ENCODE measurements around the gene ADK. TPM values are rescaled to one million over a fixed set of nuclear protein-coding genes. Genes with fewer than 3 reads are reported as not detected.
A peak's percentile ranks its signal among the peaks of the same experiment; 100 is the strongest.

Gene ADK
- total and polyA plus RNA-seq, 2 donors from 2014 or later, result 33.0 to 38.3 TPM

DNA sequence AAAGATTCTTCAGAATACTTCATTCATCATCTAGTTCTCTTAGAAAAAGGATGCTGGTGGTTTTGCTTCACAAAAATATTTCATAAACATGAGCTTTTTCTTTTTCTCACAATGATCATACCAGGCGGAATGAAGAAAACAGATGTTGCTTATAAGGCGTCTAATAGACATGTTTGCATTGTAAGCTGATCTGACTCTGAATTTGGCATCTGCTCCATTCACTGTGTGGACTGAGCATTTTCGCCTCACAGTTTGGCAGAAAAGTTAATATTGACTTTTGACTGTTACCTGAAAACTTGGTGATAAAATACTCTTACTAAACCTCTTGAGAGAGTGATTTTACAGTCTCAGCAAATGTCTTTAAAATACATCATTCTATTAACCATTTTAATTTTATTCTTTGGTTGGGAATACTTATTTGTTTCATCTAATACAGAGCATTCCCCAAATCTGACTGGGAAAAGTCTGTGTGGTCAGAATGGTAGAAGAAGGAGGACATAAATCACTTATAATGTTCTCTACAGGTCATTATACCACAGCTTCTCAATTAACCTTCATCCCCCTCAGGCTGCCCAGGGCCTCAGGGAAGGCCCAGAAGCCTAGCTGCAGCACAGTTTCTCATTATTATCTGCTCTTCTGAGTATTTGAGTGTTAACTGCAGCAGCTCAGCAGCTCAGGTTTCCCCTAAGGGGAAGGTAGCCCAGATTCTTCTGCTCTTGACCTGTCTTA is 553.8 kb downstream of the ADK start:
- Histone ChIP-seq H3K4me1 (ENCODE audit: control insufficient read depth in 2 of 3, insufficient read depth in 2 of 3, low read depth in 1 of 3, low read length in 3 of 3) (no peaks in the 10 kb centered on the region), H3K36me3 (ENCODE audit: control insufficient read depth in 2 of 3, insufficient read depth in 3 of 3, low read length in 3 of 3) (no peaks in the 10 kb centered on the region), H3K27ac (ENCODE audit: low read depth in 2 of 2, low read length in 2 of 2) (no peak overlapping the region), H3K9me3 (ENCODE audit: control insufficient read depth in 2 of 3, insufficient read depth in 1 of 3, low read length in 3 of 3) (no peaks in the 10 kb centered on the region), H3K27me3 (ENCODE audit: control insufficient read depth, insufficient read depth, low read length) (no peaks in the 10 kb centered on the region), H3K9ac (ENCODE audit: low read length in 3 of 3) (no peak overlapping the region), H3K4me3 (ENCODE audit: low read length in 3 of 3) (no peak overlapping the region)
- DNase-seq (peak in 4 of 5 donors; percentile 32 to 72 (median 58)), FAIRE-seq (no peak)
- intact Hi-C loops (cut with DNase I), result no loop called here
- TF ChIP-seq, protein P1, sequence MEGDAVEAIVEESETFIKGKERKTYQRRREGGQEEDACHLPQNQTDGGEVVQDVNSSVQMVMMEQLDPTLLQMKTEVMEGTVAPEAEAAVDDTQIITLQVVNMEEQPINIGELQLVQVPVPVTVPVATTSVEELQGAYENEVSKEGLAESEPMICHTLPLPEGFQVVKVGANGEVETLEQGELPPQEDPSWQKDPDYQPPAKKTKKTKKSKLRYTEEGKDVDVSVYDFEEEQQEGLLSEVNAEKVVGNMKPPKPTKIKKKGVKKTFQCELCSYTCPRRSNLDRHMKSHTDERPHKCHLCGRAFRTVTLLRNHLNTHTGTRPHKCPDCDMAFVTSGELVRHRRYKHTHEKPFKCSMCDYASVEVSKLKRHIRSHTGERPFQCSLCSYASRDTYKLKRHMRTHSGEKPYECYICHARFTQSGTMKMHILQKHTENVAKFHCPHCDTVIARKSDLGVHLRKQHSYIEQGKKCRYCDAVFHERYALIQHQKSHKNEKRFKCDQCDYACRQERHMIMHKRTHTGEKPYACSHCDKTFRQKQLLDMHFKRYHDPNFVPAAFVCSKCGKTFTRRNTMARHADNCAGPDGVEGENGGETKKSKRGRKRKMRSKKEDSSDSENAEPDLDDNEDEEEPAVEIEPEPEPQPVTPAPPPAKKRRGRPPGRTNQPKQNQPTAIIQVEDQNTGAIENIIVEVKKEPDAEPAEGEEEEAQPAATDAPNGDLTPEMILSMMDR (IDR thresholded peaks at IDR 0.05; ENCODE audit: borderline replicate concordance, extremely low read depth, insufficient read depth), result no peak

DNA sequence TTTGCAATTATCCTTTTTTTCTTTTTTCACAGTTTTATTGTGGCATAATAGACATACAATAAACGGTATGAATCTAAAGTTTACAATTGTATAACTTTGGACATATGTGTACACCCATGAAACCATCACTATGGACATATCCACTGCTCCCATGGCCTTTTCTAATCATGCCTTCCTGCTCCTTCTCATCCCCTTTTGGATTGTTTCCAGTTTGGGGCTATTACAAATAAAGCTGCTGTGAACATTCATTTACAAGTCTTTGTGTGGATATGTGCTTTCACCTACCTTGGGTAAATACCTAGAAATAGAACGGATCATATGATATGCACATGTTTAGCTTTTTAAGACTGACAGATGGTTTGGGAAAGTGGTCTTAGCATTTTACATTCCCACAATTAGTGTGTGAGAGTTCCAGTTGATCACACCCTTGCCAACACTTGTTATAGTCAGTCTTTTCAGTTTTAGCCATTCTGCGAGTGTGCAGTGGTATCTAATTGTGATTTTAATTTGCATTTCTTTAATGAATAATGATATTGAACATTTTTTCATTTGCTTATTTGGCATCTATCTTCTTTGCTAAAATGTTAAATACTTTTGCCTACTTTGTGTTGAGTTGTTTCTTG is 554.4 kb downstream of the ADK start:
- no peaks in the 10 kb centered on the region for H3K36me3 ChIP-seq (ENCODE audit: control insufficient read depth in 2 of 3, insufficient read depth in 3 of 3, low read length in 3 of 3)
- no peak overlapping the region for H3K27ac ChIP-seq (ENCODE audit: low read depth in 2 of 2, low read length in 2 of 2)
- DNase-seq (no peak), FAIRE-seq (no peak)
- TF ChIP-seq, protein P1 (IDR thresholded peaks at IDR 0.05; ENCODE audit: borderline replicate concordance, extremely low read depth, insufficient read depth), result no peak
- no peak overlapping the region for H3K4me3 ChIP-seq (ENCODE audit: low read length in 3 of 3)
- H3K9me3 ChIP-seq (ENCODE audit: control insufficient read depth in 2 of 3, insufficient read depth in 1 of 3, low read length in 3 of 3), result no peaks in the 10 kb centered on the region
- H3K4me1 ChIP-seq (ENCODE audit: control insufficient read depth in 2 of 3, insufficient read depth in 2 of 3, low read depth in 1 of 3, low read length in 3 of 3), result no peaks in the 10 kb centered on the region
- H3K27me3 ChIP-seq (ENCODE audit: control insufficient read depth, insufficient read depth, low read length), result no peaks in the 10 kb centered on the region
- no peak overlapping the region for H3K9ac ChIP-seq (ENCODE audit: low read length in 3 of 3)
- intact Hi-C loops (cut with DNase I), result no loop called here

DNA sequence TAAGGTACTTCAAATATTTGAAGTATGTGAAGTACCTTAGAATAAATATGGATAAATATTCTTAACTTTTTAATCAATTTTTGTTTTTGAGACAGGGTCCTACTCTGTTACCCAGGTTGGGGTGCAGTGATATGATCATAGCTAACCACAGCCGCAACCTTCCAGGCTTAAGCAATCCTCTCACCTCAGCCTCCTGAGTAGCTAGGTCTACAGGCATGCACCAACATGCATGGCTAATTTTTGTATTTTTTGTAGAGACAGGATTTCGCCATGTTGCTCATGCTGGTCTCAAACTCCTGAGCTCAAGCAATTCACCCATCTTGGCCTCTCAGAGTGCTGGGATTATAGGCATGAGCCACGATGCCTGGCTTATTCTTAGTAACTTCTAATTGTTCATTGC is 555.9 kb downstream of the ADK start:
- H3K27ac ChIP-seq (ENCODE audit: low read depth in 2 of 2, low read length in 2 of 2), result no peak overlapping the region
- no peaks in the 10 kb centered on the region for H3K9me3 ChIP-seq (ENCODE audit: control insufficient read depth in 2 of 3, insufficient read depth in 1 of 3, low read length in 3 of 3)
- H3K9ac ChIP-seq (ENCODE audit: low read length in 3 of 3), result no peak overlapping the region
- intact Hi-C loops (cut with DNase I), result no loop called here
- H3K4me1 ChIP-seq (ENCODE audit: control insufficient read depth in 2 of 3, insufficient read depth in 2 of 3, low read depth in 1 of 3, low read length in 3 of 3), result no peaks in the 10 kb centered on the region
- H3K36me3 ChIP-seq (ENCODE audit: control insufficient read depth in 2 of 3, insufficient read depth in 3 of 3, low read length in 3 of 3), result no peaks in the 10 kb centered on the region
- DNase-seq, result no peak
- H3K4me3 ChIP-seq (ENCODE audit: low read length in 3 of 3), result no peak overlapping the region
- H3K27me3 ChIP-seq (ENCODE audit: control insufficient read depth, insufficient read depth, low read length), result no peaks in the 10 kb centered on the region
- TF ChIP-seq, protein P1 (IDR thresholded peaks at IDR 0.05; ENCODE audit: borderline replicate concordance, extremely low read depth, insufficient read depth), result no peak
- FAIRE-seq, result no peak
